Astrocyte of the cerebellum (primary cell): ENCODE measurements around the gene RBM18.

Source experiments
- DNase-seq: peaks from one replicate; pipeline ENCODE4 v3.0.0-alpha.2; 2011; ENCODE audit warnings: low read depth
- H3K4me3 ChIP-seq: 2 replicates; pipeline ENCODE4 v1.5.1; 2011; ENCODE audit warnings: mild to moderate bottlenecking, low read depth, low read length, moderate library complexity
- in situ Hi-C: cut with HindIII; loops from 2 replicates; pipeline ENCODE4 v1.10.0; 2017; ENCODE audit warnings: low sequenced_read_pairs
- TF ChIP-seq, protein P1 (sequence below): IDR thresholded peaks from 2 replicates; pipeline ENCODE4 v1.5.1; 2012; ENCODE audit warnings: low read length, low read depth, moderate library complexity, mild to moderate bottlenecking; ENCODE audit errors: missing control alignments

Gene RBM18

DNA sequence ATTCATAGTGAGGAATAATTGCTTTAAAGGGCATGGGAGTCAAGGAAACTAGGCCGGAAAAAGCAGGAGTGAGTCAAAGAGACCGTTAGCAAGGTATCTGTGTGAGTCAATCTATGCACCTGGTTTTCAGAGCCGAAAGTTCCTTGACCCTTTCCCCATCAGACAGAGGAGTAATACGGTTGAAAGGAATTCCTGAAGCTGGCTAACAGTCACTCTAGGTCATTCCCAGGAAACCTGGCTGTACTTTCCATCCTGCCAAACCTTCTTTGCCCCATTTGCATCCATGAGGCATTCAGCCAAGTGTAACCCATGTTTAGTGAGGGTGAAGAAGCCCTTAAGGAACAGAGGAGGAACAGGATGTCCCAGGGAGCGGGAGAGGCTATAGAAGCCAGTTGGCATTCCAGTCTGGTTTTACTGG lies 16.2 kb downstream of the RBM18 start:
- H3K4me3 ChIP-seq: no peak overlapping the region
- in situ Hi-C loops: loop anchor here (25.0 kb wide), 1 partner anchor 89 kb away; no protein-coding TSS in a partner anchor
- DNase-seq: no peak
- TF ChIP-seq, protein P1, sequence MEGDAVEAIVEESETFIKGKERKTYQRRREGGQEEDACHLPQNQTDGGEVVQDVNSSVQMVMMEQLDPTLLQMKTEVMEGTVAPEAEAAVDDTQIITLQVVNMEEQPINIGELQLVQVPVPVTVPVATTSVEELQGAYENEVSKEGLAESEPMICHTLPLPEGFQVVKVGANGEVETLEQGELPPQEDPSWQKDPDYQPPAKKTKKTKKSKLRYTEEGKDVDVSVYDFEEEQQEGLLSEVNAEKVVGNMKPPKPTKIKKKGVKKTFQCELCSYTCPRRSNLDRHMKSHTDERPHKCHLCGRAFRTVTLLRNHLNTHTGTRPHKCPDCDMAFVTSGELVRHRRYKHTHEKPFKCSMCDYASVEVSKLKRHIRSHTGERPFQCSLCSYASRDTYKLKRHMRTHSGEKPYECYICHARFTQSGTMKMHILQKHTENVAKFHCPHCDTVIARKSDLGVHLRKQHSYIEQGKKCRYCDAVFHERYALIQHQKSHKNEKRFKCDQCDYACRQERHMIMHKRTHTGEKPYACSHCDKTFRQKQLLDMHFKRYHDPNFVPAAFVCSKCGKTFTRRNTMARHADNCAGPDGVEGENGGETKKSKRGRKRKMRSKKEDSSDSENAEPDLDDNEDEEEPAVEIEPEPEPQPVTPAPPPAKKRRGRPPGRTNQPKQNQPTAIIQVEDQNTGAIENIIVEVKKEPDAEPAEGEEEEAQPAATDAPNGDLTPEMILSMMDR: no peak

DNA sequence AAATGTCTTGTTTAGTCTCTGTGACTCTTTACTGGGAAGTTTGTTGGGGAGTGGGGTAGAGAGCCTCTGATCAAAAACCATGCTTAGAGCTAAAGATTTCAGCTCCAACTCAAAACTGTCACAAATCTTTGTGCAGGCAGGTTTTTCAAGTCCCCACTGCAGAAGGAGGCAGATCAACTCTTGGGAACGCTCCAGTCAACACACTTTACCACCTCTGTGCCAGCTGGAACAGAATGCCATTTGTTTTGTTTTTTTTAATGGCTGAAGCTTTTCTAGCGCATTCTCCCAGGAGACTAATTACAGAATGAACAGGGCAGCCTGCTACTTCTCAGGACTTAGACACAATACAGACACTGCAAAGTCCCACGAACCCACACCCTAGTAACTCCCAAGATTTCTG lies 18.0 kb downstream of the RBM18 start:
- in situ Hi-C loops: loop anchor here (25.0 kb wide), 1 partner anchor 91 kb away; no protein-coding TSS in a partner anchor

DNA sequence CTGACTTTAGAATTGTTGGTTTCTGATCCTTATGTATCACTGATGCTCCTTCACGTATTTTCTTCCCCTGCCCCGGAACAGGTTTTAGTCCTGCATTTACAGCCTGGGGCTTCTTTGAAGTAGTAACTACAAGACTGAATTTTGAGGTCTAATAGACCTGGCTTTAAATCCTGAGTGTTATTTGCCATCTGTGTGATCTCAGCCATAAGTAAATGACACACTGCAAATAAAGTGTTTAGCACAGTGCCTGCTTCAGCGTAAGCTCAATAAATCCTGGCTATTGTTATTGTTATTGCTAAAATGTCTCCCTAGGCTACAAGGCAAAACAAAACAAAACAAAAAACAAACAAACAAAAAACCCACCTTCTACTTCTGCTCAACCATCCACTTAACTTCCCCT lies 20.3 kb downstream of the RBM18 start:
- in situ Hi-C loops: loop anchor here (25.0 kb wide), 1 partner anchor 93 kb away; no protein-coding TSS in a partner anchor
- H3K4me3 ChIP-seq: no peak overlapping the region
- DNase-seq: no peak
- TF ChIP-seq, protein P1: no peak

More for the DNA sequence above, 18.0 kb downstream of the RBM18 start:
- no peak for DNase-seq
- TF ChIP-seq, protein P1: no peak
- no peak overlapping the region for H3K4me3 ChIP-seq

DNA sequence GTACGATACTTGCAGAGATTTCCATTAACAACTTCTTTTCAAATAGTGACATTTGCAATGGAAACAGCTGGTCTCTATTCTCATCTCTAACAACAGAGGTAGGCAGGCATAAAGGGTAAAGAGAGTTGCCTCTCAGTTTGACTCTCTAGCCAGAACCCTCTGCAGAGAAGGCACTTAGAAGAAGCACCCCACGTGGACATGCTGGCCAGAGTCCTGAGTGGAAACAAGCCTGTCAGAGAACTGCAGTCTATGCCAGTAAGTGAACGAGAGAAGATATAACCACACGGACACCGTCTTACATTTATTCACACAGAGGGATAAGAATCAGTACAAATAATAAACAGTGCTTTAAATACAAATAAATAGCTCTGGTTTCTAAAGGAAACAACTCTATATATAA lies 24.9 kb downstream of the RBM18 start:
- TF ChIP-seq, protein P1: no peak
- in situ Hi-C loops: loop anchor here (25.0 kb wide), 1 partner anchor 98 kb away; no protein-coding TSS in a partner anchor
- no peak overlapping the region for H3K4me3 ChIP-seq
- no peak for DNase-seq

DNA sequence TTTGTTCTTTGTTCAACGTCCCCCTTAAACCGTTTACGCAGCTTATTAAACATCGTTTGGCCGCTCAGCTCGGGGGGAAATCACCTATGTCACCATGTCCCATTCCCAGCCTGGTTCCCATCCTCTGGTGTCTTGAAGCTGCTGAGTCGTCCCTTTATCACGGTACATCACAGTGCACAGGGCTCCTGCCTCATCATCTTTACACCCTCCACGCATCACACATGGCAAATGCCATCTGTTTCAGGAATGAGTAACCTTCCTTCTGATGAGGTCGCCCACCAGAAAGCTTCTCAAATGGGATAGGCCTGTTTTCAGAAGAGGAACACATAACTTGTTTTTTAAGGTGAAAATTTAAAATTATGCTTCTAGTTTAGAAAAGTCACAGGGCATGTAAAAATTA lies 28.0 kb downstream of the RBM18 start:
- in situ Hi-C loops: loop anchor here (25.0 kb wide), 1 partner anchor 101 kb away; no protein-coding TSS in a partner anchor
- no peak for DNase-seq
- H3K4me3 ChIP-seq: no peak overlapping the region
- TF ChIP-seq, protein P1: no peak

DNA sequence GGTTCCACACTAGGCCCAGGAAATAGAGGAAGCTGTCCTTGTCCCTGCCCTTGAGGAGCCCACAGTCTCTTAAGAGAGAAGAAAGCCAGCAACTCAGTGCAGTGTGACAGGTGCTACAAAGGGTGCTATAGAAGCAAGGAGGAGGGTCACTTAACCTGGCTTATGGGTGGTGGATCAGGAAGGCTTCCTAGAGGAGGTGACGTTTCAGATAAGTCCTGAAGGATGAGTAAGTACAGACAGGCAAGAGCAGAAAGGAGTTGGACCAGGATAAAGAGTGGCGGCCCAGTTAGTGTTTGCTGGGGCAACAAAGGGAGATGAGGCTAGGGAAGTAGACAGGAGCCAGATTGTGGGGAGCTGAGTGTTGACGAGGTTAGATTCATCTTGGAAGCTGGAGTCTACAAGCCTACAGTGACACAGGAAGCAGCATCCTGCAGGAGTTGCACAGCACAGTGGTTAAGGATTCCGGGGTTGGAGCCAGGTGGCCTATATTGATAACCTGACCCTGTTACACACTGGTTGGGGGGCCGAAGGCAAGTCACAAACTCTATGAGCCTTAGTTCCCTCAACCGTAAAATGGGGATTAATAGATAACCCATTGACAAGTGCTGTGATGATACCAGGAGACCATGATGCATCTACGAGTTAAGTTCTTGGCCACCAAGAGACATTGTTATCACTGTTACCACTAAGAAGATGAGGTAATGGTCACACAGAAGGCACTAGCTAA lies 30.5 kb downstream of the RBM18 start:
- no peak overlapping the region for H3K4me3 ChIP-seq
- no peak for DNase-seq
- TF ChIP-seq, protein P1: no peak
- in situ Hi-C loops: loop anchor here (25.0 kb wide), 1 partner anchor 103 kb away; no protein-coding TSS in a partner anchor
